ENCODE results near the gene GNL2.

GRCh38 chr1:37631036-37631435 is 35.3 kb upstream of the GNL2 start:
- TF ChIP-seq TAF1 (IDR thresholded peaks at IDR 0.05; ENCODE audit: borderline replicate concordance, insufficient read depth, low read length) (no peak), POLR2AphosphoS5 (IDR thresholded peaks at IDR 0.05; ENCODE audit: low read depth, low read length) (no peak), FOXP2 (optimal IDR thresholded peaks at IDR 0.05; ENCODE audit: borderline replicate concordance, extremely low read depth, extremely low read length, insufficient read depth) (no peak), REST (IDR thresholded peaks at IDR 0.05; ENCODE audit: insufficient read depth in 1 of 2, low read depth in 2 of 2, low read length in 2 of 2) (no peak), SIN3A (IDR thresholded peaks at IDR 0.05; ENCODE audit: borderline replicate concordance, insufficient read depth, low read length) (no peak)
